Measurements from ENCODE around the gene EML1.

- TF ChIP-seq CTCF (IDR thresholded peaks at IDR 0.05; ENCODE audit: poor library complexity, severe bottlenecking), result no peak
- no peak for TF ChIP-seq POLR2AphosphoS5 (IDR thresholded peaks at IDR 0.05)
- TF ChIP-seq EZH2 (IDR thresholded peaks at IDR 0.05; ENCODE audit: borderline replicate concordance, insufficient read depth, low read length, poor library complexity, severe bottlenecking), result no peak
- no peak for TF ChIP-seq RAD21 (conservative IDR thresholded peaks at IDR 0.05)
- TF ChIP-seq SMC3 (conservative IDR thresholded peaks at IDR 0.05; ENCODE audit: poor library complexity), result no peak
- TF ChIP-seq EP300 (conservative IDR thresholded peaks at IDR 0.05; ENCODE audit: poor library complexity, severe bottlenecking), result no peak
- no peak for TF ChIP-seq REST (IDR thresholded peaks at IDR 0.05; ENCODE audit: borderline replicate concordance)
- no peak for TF ChIP-seq TAF1 (IDR thresholded peaks at IDR 0.05; ENCODE audit: low read depth)
- no peak for TF ChIP-seq MXI1 (conservative IDR thresholded peaks at IDR 0.05; ENCODE audit: poor library complexity, severe bottlenecking)
Observed at GRCh38 chr14:99839696-99840095, 46.5 kb downstream of the EML1 start.

Data from neural cell (in vitro differentiated cells).